ENCODE data around the gene MICAL2.

MICAL2 gene

GRCh38 chr11:12282676-12283075 is 172.3 kb downstream of the MICAL2 start:
- TF ChIP-seq POLR2AphosphoS5 (IDR thresholded peaks at IDR 0.05; ENCODE audit: borderline replicate concordance, low read depth, low read length) (no peak), EZH2 (IDR thresholded peaks at IDR 0.05) (no peak), FOXP2 (optimal IDR thresholded peaks at IDR 0.05; ENCODE audit: control extremely low read depth, extremely low read length, insufficient read depth) (no peak)
- H3K9ac ChIP-seq (ENCODE audit: insufficient read length) = no peak overlapping the region

DNA sequence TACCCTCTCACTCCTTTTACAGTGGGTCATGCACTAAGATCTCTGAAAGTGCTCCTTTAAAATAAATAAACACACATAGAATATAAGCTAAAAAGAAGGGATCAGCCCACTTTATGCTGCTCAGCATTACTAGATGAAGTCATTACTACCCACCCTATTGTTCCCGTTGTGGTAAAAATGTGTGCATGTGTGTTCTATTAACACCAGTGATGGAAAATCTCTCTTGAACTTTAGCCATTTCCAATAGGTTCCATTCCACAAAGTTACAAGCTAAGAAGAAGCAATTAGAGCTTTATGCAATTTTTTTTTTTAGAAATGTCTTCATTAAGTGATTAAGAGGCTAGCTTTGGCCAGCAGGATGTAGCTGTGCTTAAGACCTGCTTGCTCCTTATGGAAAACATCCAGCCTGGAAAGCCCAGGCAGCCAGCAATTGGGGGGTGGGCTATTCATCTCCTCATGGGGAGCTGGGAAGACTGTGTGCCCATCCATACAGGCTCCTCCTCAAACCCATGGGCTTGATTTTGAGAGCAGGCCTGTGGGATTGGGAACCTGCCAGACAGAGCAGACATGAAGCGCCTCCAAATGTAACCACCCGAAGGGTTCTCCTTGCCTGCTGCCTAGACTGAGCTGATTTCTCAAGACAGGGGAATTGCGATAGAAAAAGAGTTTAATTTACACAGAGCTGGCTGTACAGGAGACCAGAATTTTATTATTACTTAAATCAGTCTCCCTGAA is 174.1 kb downstream of the MICAL2 start:
- Histone ChIP-seq H3K27ac (no peak overlapping the region), H3K36me3 (ENCODE audit: insufficient read depth, low read length) (no peaks in the 10 kb centered on the region), H3K9ac (ENCODE audit: insufficient read length) (no peak overlapping the region), H3K4me3 (no peak overlapping the region), H3K9me3 (ENCODE audit: low read depth, low read length) (no peaks in the 10 kb centered on the region)
- TF ChIP-seq FOXP2 (optimal IDR thresholded peaks at IDR 0.05; ENCODE audit: control extremely low read depth, extremely low read length, insufficient read depth) = no peak
- TF ChIP-seq EZH2 (IDR thresholded peaks at IDR 0.05) = no peak
- TF ChIP-seq POLR2AphosphoS5 (IDR thresholded peaks at IDR 0.05; ENCODE audit: borderline replicate concordance, low read depth, low read length) = no peak
- no peak for DNase-seq (ENCODE audit: low read depth, low spot score)

More at GRCh38 chr11:12282676-12283075, 172.3 kb downstream of the MICAL2 start:
- H3K27ac ChIP-seq = no peak overlapping the region
- H3K36me3 ChIP-seq (ENCODE audit: insufficient read depth, low read length) = no peaks in the 10 kb centered on the region
- H3K9me3 ChIP-seq (ENCODE audit: low read depth, low read length) = no peaks in the 10 kb centered on the region
- H3K4me3 ChIP-seq = no peak overlapping the region
- DNase-seq (ENCODE audit: low read depth, low spot score) = no peak

- Histone ChIP-seq H3K9me3 (ENCODE audit: low read depth, low read length) (no peaks in the 10 kb centered on the region), H3K9ac (ENCODE audit: insufficient read length) (no peak overlapping the region), H3K36me3 (ENCODE audit: insufficient read depth, low read length) (no peaks in the 10 kb centered on the region), H3K27ac (no peak overlapping the region), H3K4me3 (no peak overlapping the region)
- no peak for TF ChIP-seq POLR2AphosphoS5 (IDR thresholded peaks at IDR 0.05; ENCODE audit: borderline replicate concordance, low read depth, low read length)
- TF ChIP-seq EZH2 (IDR thresholded peaks at IDR 0.05) = no peak
- TF ChIP-seq FOXP2 (optimal IDR thresholded peaks at IDR 0.05; ENCODE audit: control extremely low read depth, extremely low read length, insufficient read depth) = no peak
- no peak for DNase-seq (ENCODE audit: low read depth, low spot score)
Observed at GRCh38 chr11:12285106-12285505, 174.7 kb downstream of the MICAL2 start.

DNA sequence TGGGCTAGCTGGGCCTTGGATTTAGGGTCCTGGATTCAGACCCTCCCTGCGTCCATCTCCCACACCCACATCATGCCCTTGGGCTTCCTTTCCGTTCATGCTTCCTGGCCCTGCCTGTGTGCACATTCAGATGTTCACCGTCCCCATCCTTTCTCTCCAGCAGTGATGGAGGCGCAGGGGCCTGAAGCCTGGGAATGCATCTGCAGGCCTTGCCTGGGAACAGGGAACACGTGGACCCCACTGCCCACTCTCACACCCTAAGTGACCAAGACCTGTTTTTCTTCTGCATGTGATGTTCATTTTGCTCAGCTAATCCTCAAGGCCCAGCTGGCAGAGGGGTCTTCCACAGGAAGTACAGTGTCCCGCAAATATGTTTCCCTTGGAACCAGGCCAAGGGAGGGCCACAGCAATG is 175.4 kb downstream of the MICAL2 start:
- Histone ChIP-seq H3K36me3 (ENCODE audit: insufficient read depth, low read length) (no peaks in the 10 kb centered on the region), H3K27ac (no peak overlapping the region), H3K4me3 (no peak overlapping the region), H3K9ac (ENCODE audit: insufficient read length) (no peak overlapping the region), H3K9me3 (ENCODE audit: low read depth, low read length) (no peaks in the 10 kb centered on the region)
- DNase-seq (ENCODE audit: low read depth, low spot score) = no peak
- TF ChIP-seq POLR2AphosphoS5 (IDR thresholded peaks at IDR 0.05; ENCODE audit: borderline replicate concordance, low read depth, low read length) (no peak), FOXP2 (optimal IDR thresholded peaks at IDR 0.05; ENCODE audit: control extremely low read depth, extremely low read length, insufficient read depth) (no peak), EZH2 (IDR thresholded peaks at IDR 0.05) (no peak)

DNA sequence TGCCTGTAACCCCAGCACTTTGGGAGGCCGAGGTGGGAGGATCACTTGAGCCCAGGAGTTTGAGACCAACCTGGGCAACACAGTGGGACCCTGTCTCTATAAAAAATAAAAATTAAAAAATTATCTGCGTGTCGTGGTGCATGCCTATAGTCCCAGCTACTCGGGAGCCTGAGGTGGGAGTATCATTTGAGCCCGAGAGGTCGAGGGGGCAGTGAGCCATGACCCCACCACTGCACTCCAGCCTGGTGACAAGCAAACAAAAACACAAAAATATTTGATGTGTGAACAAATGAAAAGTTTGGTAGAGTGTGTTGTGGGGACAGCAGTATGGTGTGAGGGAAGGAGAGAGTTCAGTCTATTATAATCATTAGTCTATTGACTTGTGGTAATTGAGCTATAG is 176.2 kb downstream of the MICAL2 start:
- Histone ChIP-seq H3K9ac (ENCODE audit: insufficient read length) (no peak overlapping the region), H3K9me3 (ENCODE audit: low read depth, low read length) (no peaks in the 10 kb centered on the region), H3K36me3 (ENCODE audit: insufficient read depth, low read length) (no peaks in the 10 kb centered on the region), H3K4me3 (no peak overlapping the region), H3K27ac (no peak overlapping the region)
- no peak for TF ChIP-seq FOXP2 (optimal IDR thresholded peaks at IDR 0.05; ENCODE audit: control extremely low read depth, extremely low read length, insufficient read depth)
- no peak for TF ChIP-seq POLR2AphosphoS5 (IDR thresholded peaks at IDR 0.05; ENCODE audit: borderline replicate concordance, low read depth, low read length)
- TF ChIP-seq EZH2 (IDR thresholded peaks at IDR 0.05) = no peak
- DNase-seq (ENCODE audit: low read depth, low spot score) = no peak

DNA sequence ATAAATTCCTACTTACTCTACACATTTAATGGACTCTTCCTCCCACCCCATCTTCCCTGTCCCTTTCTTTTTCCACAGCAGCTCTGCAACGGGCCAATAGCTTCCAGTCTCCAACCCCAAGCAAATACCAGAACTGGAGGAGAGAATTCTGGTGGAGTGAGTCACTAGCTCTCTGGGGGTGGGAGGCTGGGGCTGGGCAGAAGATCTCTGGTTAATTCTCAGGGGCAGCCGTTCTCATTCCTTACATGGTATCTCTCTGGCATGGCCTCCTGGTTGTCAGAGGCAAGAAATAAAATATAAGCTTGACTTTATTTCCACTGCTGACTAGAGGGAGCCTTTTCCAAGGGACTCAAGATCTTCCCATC is 176.6 kb downstream of the MICAL2 start:
- TF ChIP-seq POLR2AphosphoS5 (IDR thresholded peaks at IDR 0.05; ENCODE audit: borderline replicate concordance, low read depth, low read length) = no peak
- no peaks in the 10 kb centered on the region for H3K9me3 ChIP-seq (ENCODE audit: low read depth, low read length)
- no peaks in the 10 kb centered on the region for H3K36me3 ChIP-seq (ENCODE audit: insufficient read depth, low read length)
- no peak overlapping the region for H3K9ac ChIP-seq (ENCODE audit: insufficient read length)
- no peak overlapping the region for H3K27ac ChIP-seq
- no peak for DNase-seq (ENCODE audit: low read depth, low spot score)
- H3K4me3 ChIP-seq = no peak overlapping the region

- DNase-seq (ENCODE audit: low read depth, low spot score) = no peak
- Histone ChIP-seq H3K9ac (ENCODE audit: insufficient read length) (no peak overlapping the region), H3K27ac (no peak overlapping the region), H3K4me3 (no peak overlapping the region), H3K9me3 (ENCODE audit: low read depth, low read length) (no peaks in the 10 kb centered on the region), H3K36me3 (ENCODE audit: insufficient read depth, low read length) (no peaks in the 10 kb centered on the region)
- TF ChIP-seq EZH2 (IDR thresholded peaks at IDR 0.05) (no peak), POLR2AphosphoS5 (IDR thresholded peaks at IDR 0.05; ENCODE audit: borderline replicate concordance, low read depth, low read length) (no peak), FOXP2 (optimal IDR thresholded peaks at IDR 0.05; ENCODE audit: control extremely low read depth, extremely low read length, insufficient read depth) (no peak)
Observed at GRCh38 chr11:12287374-12288211, 177.2 kb downstream of the MICAL2 start.

DNA sequence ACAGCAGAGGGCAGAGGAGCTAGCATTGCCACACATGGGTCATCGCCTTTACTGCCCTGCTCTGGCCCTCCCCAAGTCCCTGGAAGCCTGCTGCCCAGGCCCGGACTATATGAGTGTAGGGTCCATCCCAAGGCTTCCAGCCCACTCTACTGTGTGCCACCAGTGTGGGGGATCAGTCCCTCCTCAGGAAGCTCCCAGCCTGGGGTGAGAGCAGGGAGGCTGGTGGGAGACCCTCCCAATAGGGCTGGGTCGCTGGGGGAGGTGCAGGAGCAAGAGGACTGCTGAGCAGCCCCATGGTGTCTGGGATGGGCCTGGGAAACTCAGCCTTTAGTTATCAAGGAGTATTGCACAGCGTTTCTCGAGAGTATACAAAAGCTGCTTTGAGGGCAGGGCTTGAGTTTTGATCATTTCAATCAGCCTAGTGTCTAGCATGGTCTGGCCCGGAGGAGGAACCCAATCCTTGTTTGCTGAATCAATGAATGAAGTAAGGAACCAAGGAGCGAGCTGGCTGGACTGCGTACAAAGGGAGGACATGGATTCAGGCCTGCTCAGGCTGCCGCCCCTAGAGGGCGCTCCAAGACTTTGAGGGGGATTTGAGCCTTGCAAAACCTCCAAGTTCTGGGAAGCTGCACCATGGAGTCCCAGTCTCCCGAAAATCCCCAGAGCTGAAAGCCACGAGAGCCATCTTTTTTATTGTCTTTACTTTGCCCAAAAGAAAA is 178.0 kb downstream of the MICAL2 start:
- no peaks in the 10 kb centered on the region for H3K9me3 ChIP-seq (ENCODE audit: low read depth, low read length)
- H3K27ac ChIP-seq = no peak overlapping the region
- H3K4me3 ChIP-seq = no peak overlapping the region
- no peak for TF ChIP-seq POLR2AphosphoS5 (IDR thresholded peaks at IDR 0.05; ENCODE audit: borderline replicate concordance, low read depth, low read length)
- no peak for TF ChIP-seq FOXP2 (optimal IDR thresholded peaks at IDR 0.05; ENCODE audit: control extremely low read depth, extremely low read length, insufficient read depth)
- no peak for TF ChIP-seq EZH2 (IDR thresholded peaks at IDR 0.05)
- peak; percentile 56 for DNase-seq (ENCODE audit: low read depth, low spot score)
- no peaks in the 10 kb centered on the region for H3K36me3 ChIP-seq (ENCODE audit: insufficient read depth, low read length)
- no peak overlapping the region for H3K9ac ChIP-seq (ENCODE audit: insufficient read length)
